ELF-1 (cell line): ENCODE results near the gene RASSF7.

Experiments
- DNase-seq: peaks from one replicate; pipeline ENCODE4 v3.0.0-alpha.2; 2016; ENCODE audit warnings: low read depth, low spot score

Gene RASSF7

DNA sequence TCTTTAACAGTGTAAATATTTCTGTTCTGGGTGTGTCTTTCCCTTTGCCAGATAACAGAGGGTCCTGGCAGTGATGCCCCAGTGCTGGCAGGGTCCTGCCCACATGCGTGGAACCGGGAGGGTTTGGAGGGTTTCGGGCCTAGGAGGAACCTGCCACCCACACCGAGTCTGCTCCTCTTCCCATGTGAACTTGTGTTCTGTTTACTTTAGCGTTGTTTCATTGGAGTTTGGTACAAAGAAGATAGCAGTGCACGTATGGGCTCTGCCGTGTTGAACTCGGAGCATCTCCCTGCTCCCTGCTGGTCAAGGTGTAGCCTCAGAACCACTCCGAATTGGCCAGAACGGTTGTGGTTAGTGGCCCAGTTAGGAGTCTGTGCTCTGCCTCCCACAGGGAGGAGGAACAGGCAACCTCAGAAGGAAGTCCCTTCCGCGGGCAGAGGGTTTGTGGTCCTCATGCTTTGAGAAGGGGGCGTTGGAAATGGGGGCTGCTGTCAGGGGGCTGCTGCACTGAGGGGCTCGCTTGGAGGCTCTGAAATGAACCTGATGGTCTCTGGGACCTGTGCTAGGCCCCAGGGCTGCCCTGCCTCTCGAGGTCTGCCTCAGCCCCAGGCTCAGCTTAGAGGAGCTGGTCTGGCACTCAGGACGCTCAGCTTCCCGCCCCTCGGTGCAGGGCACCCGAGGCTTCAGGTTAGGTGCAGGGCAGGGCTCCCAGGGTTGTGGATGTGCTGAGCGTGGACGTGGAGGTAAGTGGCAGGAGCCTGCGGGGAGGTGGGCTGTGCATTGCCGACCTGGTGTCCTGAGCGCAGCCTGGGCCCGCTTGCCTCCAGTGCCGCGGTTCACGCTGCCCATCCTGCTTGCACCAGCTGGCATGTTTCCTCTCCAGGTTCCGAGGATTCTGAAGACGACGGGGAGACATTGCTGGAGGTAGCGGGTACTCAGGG lies 25.9 kb downstream of the RASSF7 start:
- DNase-seq = no peak

- no peak for DNase-seq
These were observed 26.8 kb downstream of the RASSF7 start for GRCh38 chr11:587546-587945.

GRCh38 chr11:587978-588380 lies 27.2 kb downstream of the RASSF7 start:
- DNase-seq = no peak

- DNase-seq = no peak
These were observed 29.0 kb downstream of the RASSF7 start for GRCh38 chr11:589798-590197.

GRCh38 chr11:590997-591396 lies 30.2 kb downstream of the RASSF7 start:
- no peak for DNase-seq

- DNase-seq = no peak
These were observed 31.7 kb downstream of the RASSF7 start for GRCh38 chr11:592501-592900.

- DNase-seq = no peak
These were observed 32.1 kb downstream of the RASSF7 start for GRCh38 chr11:592918-593317.

DNA sequence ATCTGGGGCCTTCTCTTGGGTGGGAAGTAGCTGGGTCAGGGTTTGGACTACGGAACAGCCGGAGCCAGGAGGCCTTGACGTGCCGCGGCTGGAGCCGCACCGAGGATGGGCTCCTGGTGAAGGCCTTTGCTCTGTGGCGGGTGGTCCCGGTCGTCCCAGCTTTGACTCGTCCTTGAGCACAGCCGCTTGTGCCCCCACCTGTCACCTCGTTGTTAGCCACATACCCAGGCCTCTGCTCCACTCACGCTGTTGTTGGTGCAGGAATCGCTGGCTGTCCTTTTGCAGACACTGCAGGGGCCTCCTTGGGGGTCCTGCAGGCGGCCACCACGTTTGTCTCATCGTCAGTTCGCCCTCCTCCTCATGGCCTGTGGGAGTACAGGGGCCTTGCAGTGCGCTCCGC lies 32.6 kb downstream of the RASSF7 start:
- DNase-seq = no peak

DNA sequence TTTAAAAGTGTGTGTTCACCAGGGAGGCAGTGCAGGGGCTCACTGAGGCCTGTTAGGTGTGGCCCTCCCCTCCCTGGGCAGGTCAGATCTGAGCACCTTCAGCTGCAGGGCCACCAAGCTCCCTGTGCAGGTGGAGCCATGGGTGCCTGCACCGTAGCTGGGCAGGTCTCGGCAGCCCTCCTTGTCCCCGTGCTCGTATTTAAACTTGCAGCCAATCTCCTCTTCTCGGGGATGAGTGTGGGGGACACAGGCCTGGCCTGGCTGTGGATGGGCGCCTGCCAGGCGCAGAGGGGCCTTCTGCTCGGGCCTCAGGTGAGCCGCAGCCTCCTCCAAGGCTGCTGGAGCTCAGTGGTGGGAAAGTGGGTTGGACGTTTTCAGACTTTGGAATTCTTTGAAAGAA lies 34.6 kb downstream of the RASSF7 start:
- no peak for DNase-seq

GRCh38 chr11:596374-596773 lies 35.6 kb downstream of the RASSF7 start:
- DNase-seq = no peak

- peak; percentile 35 for DNase-seq
These were observed 36.5 kb downstream of the RASSF7 start for GRCh38 chr11:597166-597725.

- no peak for DNase-seq
These were observed 37.4 kb downstream of the RASSF7 start for GRCh38 chr11:598005-598680.

DNA sequence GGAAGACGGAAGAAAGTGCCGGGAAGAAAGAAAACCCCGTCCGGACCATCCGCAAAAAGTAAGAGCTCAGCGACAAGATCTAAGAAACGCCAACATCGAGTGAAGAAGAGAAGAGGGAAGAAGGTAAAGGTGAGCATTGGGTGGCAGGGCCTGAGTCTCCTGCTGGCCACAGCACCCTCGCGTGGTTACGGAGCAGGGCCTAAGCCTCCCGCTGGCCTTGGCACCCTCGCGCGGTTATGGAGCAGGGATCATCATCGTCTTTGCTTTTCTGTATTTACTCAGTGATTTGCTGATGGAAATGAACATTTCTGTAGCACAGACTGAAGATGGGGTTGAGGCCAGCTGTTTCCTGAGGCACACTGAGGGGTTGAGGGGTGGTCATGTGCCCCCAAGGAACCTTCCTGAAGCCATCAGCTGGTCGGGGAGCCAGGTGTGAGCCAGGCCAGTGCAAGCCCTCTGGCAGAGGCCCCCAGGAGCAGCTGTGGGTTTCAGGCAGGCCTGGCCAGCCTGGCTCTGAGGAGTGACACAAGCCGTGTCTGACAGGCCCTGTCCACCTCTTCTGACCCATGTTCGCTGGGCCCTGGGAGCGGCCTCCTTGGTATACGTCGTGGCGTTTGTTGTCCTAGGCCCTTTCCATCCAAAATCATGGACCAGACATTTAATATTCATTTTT lies 40.9 kb downstream of the RASSF7 start:
- DNase-seq = no peak

DNA sequence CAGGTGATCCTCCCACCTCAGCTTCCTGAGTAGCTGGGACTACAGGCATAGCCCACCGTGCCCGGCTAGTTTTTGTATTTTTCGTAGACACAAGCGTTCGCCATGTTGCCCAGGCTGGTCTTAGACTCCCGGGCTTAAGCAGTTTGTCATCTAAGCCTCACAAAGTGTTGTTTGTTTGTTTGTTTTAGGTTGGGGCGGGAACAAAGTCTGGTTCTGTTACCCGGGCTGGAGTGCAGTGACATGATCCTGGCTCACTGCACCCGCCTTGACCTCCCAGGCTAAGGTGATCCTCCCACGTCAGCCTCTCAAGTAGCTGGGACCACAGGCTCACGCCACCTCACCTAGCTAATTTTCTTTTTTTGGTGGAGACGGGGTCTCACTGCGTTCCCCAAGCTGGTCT lies 42.4 kb downstream of the RASSF7 start:
- DNase-seq = no peak

DNA sequence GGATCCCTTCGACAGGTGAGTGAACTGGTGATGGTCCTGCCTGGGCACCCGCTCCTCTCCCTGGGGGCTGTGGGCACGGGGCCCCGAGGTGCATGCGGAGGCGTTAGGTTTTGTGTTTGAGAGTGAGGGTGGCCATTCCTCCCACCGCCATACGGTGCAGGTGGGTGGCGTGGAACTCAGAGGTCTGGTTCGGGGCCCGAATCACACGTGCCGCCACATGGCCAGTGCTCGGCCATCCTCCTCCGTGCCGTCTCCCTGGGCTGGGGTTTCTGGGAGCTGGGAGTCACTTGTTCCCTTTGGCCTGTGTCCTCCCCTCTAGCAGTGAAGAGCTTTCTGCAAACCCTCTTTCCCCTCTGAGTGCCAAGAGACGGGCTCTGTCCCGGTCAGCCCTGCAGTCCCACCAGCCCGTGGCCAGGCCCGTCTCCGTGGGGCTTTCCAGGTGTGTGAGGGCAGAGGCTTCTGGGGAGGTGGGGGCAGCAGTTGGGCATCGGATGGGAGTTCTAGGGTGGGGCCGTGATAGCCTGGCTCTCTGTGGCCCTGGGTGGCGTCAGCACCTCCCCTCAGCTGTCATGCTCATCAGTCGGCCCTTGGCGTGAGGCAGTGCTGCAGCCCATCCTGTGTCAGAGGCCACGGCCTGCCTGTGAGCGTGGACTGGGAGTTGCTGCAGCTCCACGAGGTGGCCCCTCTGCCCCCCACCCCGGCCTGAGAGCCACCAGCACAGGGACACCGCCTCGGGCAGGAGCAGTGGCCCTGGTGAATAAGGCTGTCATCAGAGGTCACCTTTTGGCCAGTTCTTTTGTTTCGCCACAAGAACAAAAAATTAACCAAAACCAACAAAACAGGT lies 44.7 kb downstream of the RASSF7 start:
- DNase-seq = no peak

DNA sequence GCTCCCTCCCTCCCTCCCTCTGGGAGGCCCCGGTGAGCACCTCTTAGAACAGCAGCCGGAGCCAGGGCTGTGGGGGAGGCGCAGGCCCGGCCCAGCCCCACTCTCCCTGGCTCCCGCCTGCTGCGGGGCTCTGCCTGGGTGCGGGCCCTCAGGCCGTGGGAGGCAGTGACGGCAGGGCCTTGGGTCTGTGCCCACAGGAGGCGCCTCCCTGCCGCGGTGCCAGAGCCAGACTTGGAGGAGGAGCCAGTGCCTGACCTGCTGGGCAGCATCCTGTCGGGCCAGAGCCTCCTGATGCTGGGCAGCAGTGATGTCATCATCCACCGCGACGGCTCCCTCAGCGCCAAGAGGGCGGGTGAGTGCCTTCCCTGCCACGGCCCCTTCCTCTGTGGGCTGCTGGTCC lies 45.5 kb downstream of the RASSF7 start:
- DNase-seq = no peak

- DNase-seq = peak; percentile 36
These were observed 46.4 kb downstream of the RASSF7 start for GRCh38 chr11:607020-607780.

GRCh38 chr11:607971-608659 lies 47.3 kb downstream of the RASSF7 start:
- no peak for DNase-seq

DNA sequence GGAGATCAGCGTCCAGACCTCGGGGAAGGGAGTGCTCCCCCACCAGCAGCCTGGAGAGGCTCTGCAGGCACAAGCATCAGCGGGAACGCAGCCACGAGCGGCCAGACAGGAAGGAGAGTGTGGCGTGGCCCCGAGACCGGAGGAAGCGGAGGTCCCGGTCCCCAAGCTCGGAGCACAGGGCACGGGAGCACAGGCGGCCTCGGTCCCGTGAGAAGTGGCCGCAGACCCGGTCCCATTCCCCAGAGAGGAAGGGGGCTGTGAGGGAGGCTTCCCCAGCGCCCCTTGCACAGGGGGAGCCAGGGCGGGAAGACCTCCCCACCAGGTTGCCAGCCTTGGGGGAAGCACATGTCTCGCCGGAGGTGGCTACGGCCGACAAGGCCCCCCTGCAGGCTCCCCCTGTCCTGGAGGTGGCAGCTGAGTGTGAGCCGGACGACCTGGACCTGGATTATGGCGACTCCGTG lies 48.1 kb downstream of the RASSF7 start:
- DNase-seq = no peak

DNA sequence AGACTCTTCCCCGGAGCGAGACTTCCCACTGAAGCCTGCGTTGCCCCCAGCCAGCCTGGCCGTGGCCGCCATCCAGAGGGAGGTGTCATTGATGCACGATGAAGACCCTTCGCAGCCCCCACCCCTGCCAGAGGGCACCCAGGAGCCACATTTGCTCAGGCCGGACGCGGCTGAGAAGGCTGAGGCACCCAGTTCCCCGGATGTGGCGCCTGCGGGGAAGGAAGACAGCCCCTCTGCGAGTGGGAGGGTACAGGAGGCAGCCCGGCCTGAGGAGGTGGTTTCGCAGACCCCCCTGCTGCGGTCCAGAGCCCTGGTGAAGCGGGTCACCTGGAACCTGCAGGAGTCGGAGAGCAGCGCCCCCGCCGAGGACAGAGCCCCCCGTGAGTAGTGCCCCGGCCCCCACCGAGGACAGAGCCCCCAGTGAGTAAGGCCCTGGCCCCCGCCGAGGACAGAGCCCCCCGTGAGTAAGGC lies 48.6 kb downstream of the RASSF7 start:
- DNase-seq = no peak
